Fibroblast of villous mesenchyme (primary cell): ENCODE results near the gene S100G. TPM values are rescaled to one million over a fixed set of nuclear protein-coding genes. Genes with fewer than 3 reads are reported as not detected.

ENCODE experiments used
- DNase-seq: peaks from one replicate; pipeline ENCODE4 v3.0.0-alpha.2; 2010; ENCODE audit warnings: low read depth
- H3K4me3 ChIP-seq: 2 replicates; pipeline ENCODE4 v1.5.1; 2011; ENCODE audit warnings: low read depth, mild to moderate bottlenecking, low read length
- CTCF ChIP-seq: IDR thresholded peaks from 2 replicates; pipeline ENCODE4 v1.5.1; 2012; ENCODE audit warnings: low read depth, mild to moderate bottlenecking, low read length; ENCODE audit not compliant: insufficient read depth
- small RNA-seq: library from RNA; depleted of rRNA; stranded (forward); fragments of <200 nt; gene quantifications from one replicate; pipeline ENCODE3, GENCODE V24; 2012
- total RNA-seq: library from RNA; depleted of rRNA; stranded (reverse); fragments of >200 nt; gene quantifications from 2 replicates; pipeline ENCODE4 v1.2.3, GENCODE V29; 2012

Gene S100G
- total RNA-seq, 1 donor, result not detected

DNA sequence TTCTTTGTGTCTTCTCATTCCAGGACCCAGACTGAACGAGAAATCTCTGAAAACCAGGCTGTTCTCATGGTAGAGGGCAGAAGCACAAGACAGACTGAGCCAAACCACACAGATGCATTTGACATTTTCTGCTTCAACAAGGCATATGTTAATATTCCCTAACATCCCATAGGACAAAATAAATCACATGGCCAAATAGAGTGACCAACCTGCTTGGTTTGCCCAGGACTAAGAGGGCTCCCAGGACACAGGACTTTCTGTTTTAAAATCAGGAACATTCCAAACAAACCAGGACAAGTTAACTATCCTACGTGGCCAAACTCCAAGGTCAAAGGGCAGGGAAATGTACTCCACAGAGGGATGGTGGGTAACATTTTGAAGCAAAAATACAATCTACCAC, 50.8 kb downstream of the S100G start:
- no peak overlapping the region for H3K4me3 ChIP-seq
- DNase-seq, result no peak
- TF ChIP-seq CTCF, result no peak

DNA sequence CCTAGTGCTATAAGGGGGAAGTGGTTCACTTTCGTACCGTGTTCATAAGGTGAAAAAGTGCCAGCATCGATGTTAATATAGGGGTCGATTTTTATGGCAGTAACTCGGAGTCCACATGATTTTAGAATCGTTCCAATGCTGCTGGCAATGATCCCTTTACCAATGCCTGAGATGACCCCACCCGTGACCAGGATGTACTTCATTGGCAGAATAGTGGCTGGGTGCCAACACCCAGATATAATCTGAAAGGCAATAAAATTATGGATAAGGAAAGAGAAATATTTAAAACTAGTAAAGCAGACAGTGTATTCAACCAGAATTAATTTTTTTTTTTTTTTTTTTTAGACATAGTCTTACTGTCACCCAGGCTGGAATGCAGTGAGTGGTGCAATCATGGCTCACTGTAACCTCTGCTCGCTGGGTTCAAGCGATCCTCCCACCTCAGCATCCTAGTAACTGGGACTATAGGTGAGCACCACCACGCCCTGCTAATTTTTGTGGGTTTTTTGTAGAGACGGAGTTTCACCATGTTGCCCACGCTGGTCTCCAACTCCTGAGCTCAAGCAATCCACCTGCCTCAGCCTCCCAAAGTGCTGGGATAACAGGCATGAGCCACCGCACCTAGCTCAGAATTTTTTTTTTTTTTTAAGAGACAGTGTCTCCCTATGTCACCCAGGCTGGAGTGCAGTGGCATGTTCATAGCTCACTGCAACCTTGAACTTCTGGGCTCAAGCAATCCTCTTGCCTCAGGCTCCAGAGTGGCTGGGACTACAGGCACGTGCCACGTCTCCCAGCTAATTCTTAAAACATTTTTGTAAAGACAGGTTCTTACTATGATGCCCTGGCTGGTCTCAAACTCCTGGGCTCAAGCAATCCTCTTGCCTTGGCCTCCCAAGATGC, 53.0 kb downstream of the S100G start:
- DNase-seq, result no peak
- TF ChIP-seq CTCF, result no peak
- no peak overlapping the region for H3K4me3 ChIP-seq

Small RNA genes lying within 50 kb of the gene (small RNA-seq; reads per million reads assigned to genes)
- not detected for gene MIR548AM

Other genes with a start within 250 kb of the S100G start
- 9.1 and 11.0 TPM in 2 replicates for gene CTPS2, start 62.5 kb downstream of the S100G start, total RNA-seq
- 39.9 and 51.4 TPM in 2 replicates for gene SYAP1, start 69.5 kb downstream of the S100G start, total RNA-seq
- gene TXLNG, start 136.3 kb downstream of the S100G start, total RNA-seq, result 8.1 and 13.8 TPM in 2 replicates
- gene RBBP7, start 220.2 kb downstream of the S100G start, total RNA-seq, result 123 and 124 TPM in 2 replicates